AG04449 (cell line): ENCODE results near the gene EFL1.

ENCODE experiments used
- CTCF ChIA-PET: fragments of 350-600 bp; formaldehyde crosslinking; extraction: SDS; loops from one replicate; lab custom pipeline; 2021; ENCODE audit warnings: antibody characterized with exemption; lab: Yijun Ruan, JAX
- POLR2A ChIA-PET: fragments of 400-600, 350-600 bp; formaldehyde crosslinking; extraction: SDS; loops from one replicate; lab custom pipeline; 2020; ENCODE audit warnings: antibody characterized with exemption, inconsistent platforms; lab: Yijun Ruan, JAX
- DNase-seq: peaks from one replicate; pipeline ENCODE4 v3.0.0-alpha.2; 2010; ENCODE audit warnings: low read depth, low spot score
- H3K4me3 ChIP-seq: 2 replicates; pipeline ENCODE4 v1.5.1; 2011; ENCODE audit warnings: low read depth, mild to moderate bottlenecking, control low read depth, low read length
- TF ChIP-seq, protein P1 (sequence below): IDR thresholded peaks from one replicate; pipeline ENCODE4 v1.5.1; 2011; ENCODE audit warnings: mild to moderate bottlenecking, moderate library complexity, low read length, control low read depth, inconsistent platforms; ENCODE audit not compliant: insufficient read depth; ENCODE audit errors: missing control alignments

EFL1 gene

DNA sequence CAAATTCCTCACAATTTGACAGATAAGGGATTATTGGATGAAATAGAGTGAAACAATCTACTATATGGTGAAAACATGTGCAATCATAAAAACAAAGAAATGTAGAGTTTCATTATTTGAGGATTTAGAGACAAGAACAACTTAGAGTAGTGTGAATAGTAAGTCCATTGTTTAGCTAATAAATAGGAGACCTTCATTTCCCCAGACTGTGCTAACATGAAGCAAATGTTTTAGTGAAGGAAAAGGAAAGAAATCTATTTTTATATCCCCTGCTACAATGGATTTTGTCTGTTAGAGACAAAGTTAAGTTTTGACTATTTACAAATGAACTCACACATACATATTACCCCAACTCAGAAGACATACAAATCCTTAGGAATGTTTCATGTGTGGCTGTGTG is 77.8 kb downstream of the EFL1 start:
- ChIA-PET CTCF (interaction anchor here (1.0 to 3.3 kb wide), 4 partner anchors 11 to 75 kb away, joined by 3 to 14 read pairs (median 6); no protein-coding TSS in a partner anchor), POLR2A (no interaction called here)
- no peak for DNase-seq
- H3K4me3 ChIP-seq: no peak overlapping the region
- TF ChIP-seq, protein P1, sequence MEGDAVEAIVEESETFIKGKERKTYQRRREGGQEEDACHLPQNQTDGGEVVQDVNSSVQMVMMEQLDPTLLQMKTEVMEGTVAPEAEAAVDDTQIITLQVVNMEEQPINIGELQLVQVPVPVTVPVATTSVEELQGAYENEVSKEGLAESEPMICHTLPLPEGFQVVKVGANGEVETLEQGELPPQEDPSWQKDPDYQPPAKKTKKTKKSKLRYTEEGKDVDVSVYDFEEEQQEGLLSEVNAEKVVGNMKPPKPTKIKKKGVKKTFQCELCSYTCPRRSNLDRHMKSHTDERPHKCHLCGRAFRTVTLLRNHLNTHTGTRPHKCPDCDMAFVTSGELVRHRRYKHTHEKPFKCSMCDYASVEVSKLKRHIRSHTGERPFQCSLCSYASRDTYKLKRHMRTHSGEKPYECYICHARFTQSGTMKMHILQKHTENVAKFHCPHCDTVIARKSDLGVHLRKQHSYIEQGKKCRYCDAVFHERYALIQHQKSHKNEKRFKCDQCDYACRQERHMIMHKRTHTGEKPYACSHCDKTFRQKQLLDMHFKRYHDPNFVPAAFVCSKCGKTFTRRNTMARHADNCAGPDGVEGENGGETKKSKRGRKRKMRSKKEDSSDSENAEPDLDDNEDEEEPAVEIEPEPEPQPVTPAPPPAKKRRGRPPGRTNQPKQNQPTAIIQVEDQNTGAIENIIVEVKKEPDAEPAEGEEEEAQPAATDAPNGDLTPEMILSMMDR: no peak

DNA sequence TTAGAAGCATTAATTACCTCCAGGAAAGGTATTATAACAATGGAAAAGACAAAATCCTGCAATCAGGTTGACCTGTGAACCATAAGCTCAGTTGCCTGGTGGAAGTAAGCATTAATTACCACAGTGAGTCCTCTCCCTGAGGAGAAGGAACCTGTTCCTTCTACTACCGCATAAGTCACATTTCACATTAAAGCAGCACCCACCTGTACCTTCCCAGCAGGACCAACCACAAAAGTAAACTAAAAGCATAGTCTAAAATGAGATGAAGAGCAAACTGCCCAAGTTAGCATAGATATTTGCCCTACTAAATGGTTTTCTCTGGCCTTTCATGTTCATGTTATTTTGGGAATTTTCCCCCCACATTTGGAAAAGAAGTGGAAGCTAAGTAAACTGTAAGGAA is 78.2 kb downstream of the EFL1 start:
- POLR2A ChIA-PET: no interaction called here
- DNase-seq: no peak
- H3K4me3 ChIP-seq: no peak overlapping the region
- TF ChIP-seq, protein P1: no peak
- CTCF ChIA-PET: interaction anchor here (1.2 to 3.3 kb wide), 3 partner anchors 12 to 75 kb away, joined by 5 to 14 read pairs (median 7); no protein-coding TSS in a partner anchor

DNA sequence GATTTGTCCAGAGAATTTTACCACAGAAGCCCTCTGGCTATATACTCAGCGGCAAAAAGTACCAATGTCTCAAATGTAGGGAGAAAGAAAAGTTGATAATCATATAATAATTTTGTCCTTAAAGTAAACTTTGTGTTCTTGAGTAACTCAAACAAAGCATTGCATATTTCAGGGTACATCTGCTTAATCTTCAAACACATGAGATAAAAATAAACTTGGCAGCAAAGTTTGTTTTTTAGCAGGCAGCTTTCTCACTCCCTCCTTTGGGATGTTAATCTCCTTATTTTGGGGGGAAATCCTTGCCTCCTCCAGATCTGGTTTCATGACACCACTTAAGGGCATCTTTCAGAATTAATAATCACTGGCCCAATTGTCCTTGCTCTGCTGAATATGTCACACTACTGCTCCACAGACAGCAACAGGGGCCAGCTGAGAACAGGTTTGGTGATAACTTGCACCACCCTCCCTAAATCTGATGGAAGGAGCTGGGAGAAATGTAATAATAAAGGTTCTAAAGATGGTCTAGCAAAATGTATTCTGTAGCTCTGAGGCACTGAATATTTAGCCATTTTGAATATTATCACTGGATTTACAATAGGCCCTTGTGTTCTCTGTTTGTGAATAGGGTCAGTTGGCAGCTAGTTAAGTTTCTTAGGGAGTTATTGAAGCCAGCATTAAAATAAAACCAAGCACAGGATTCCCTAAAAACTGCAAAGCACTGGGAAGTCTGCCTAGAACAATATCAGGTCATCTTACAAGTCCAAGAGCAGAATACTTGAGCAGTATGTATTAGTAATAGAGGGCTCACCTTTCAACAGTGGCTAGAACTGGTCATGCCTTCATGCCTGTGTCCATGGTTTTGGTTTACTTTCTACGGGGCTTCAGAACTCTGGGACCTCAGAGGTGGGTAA is 79.2 kb downstream of the EFL1 start:
- TF ChIP-seq, protein P1: no peak
- ChIA-PET CTCF (interaction anchor here (1.6 to 3.3 kb wide), 3 partner anchors 13 to 137 kb away, joined by 3 to 14 read pairs (median 5); partner anchors contain the start of gene MEX3B), POLR2A (no interaction called here)
- H3K4me3 ChIP-seq: no peak overlapping the region
- peak; percentile 76 for DNase-seq

DNA sequence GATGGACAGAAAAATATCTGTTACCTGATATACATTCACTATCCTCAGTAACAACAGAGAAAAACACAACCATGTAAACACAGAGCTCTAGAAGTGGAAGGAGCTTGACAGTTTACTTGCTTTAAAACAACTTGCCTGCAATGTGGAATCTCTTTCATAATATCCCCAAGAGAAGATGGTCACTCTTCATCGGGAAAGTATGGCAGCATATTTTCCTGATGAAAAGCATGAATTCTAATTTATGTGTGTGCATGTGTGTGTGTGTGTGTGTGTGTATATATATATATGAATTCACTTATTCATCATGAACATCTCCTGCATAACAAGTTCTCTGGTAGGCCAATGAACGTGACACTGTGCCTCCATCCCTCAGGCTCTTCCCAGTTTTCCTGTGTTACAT is 81.2 kb downstream of the EFL1 start:
- POLR2A ChIA-PET: no interaction called here

DNA sequence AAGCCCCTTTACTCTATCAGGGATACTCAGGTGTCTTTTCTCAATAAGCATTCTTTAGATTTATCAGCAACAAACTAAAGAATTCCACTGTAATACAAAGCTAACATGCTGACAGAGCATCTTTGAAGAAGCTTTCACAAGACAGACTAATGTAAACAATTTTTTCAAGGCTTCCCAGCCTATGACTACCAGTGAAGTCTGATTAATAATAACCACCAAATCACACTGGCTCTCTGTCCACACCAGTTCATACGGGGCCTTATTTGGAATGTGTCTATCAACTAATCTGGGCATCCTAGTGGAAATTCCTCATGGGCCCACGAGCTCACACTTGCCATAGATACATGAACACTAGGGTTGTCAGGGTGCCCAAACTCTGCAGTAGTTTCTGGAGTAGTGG is 84.5 kb downstream of the EFL1 start:
- ChIA-PET POLR2A (interaction anchor here (1.3 kb wide), 1 partner anchor 72 kb away, joined by 3 read pairs; no protein-coding TSS in a partner anchor), CTCF (interaction anchor here (0.9 to 1.2 kb wide), 4 partner anchors 43 to 130 kb away, joined by 3 to 4 read pairs (median 3); no protein-coding TSS in a partner anchor)
- DNase-seq: peak; percentile 55
- H3K4me3 ChIP-seq: no peak overlapping the region
- TF ChIP-seq, protein P1: no peak

More for the DNA sequence above, 81.2 kb downstream of the EFL1 start:
- TF ChIP-seq, protein P1: no peak
- no peak overlapping the region for H3K4me3 ChIP-seq
- CTCF ChIA-PET: interaction anchor here (1.0 to 1.2 kb wide), 5 partner anchors 15 to 73 kb away, joined by 3 to 5 read pairs (median 4); no protein-coding TSS in a partner anchor
- no peak for DNase-seq

DNA sequence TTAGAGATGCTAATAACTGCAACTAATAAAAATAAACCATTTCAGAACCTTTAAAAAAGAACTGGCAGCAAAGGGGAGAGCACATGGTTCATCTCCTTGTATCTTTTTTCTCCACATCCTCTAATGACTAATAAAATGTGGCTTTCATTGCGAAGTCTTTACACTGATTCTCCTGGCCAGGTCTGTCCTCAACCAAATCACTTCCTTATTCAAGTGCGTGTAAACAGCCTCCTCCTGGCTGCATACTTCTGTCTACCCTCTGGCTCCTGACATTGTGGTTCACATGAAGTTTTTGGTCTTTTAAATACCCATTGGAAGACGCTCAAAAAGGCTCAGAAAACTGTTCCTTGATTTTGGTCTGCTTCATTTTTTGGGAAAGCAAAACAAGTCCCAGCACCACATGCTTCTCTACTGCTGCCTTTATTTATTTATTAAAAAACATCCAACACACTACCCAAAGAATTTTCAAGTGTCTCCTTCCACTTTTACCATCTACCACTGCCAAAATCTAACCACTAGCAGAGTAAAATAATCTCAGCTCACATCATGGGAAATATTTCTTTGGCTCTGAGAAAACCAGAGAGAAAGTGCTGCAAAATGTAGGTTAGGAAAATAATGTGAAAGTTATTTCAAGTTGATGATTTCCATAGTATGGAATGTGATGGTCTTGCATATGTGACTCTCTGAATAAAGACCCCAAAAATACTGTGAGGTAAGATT is 85.1 kb downstream of the EFL1 start:
- no peak overlapping the region for H3K4me3 ChIP-seq
- ChIA-PET CTCF (interaction anchor here (0.9 to 2.1 kb wide), 8 partner anchors 10 to 130 kb away, joined by 3 to 8 read pairs (median 4); no protein-coding TSS in a partner anchor), POLR2A (interaction anchor here (0.6 to 1.3 kb wide), 2 partner anchors 71 to 311 kb away, joined by 3 read pairs; no protein-coding TSS in a partner anchor)
- TF ChIP-seq, protein P1: no peak
- peak; percentile 47 for DNase-seq
